AG08396 (cell line): Measurements from ENCODE around the gene ABHD10.
"Not testable (repeated sequence)": the region's sequence is repeated elsewhere in the genome, so short reads cannot be mapped to it uniquely, and the experiment has no call there.

Source experiments
- DNase-seq: peaks from one replicate; pipeline ENCODE4 v3.0.0; 2012; ENCODE audit warnings: low spot score, mixed read lengths

Gene ABHD10

DNA sequence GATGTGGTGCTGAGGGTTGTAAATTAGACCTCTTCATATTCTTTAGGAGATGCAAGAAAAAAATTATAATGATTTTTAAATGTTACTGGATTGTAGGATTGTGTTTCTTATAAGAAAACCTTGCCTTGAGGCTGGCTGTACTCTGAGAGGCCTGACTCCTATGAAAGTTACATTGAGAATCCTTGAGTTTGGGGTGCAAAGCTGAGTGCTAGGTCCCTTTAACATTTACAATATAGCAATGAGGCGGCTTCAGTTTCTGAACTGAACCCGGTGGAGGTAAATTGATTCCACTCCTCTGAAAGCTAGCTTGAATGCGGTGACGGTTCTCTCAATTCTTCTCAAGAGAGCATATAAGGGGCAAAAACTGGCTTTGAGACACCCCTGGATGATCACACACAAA is 55.6 kb downstream of the ABHD10 start, which contains the start of gene TMPRSS7:
TSS of gene TMPRSS7 (plus strand) at position 301 of the 400 bp plus-strand sequence. CDS start 110 bp downstream, outside the sequence.
- DNase-seq: no peak

GRCh38 chr3:112035241-112035640 is 56.4 kb downstream of the ABHD10 start:
- DNase-seq: no peak

GRCh38 chr3:112037194-112037593 is 58.4 kb downstream of the ABHD10 start:
- DNase-seq: not testable (repeated sequence)

DNA sequence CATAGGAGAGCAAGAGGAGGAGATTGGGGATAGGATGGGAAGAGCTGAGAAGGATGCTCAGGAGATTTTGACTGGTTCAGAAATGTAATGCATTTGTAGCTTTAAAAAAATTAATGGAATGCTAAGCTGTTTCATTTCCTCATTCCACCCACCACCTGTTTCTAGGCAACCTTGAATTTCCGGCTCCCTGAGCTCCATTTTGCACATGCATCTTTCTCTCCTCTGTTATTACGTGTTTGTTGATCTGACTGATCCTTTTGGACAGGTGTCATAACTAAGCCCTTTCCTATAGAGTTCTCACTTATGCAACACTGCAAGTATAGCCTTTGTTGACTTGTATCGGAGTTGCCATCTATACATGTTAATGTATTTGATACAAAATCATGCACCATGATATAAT is 60.0 kb downstream of the ABHD10 start:
- no peak for DNase-seq

DNA sequence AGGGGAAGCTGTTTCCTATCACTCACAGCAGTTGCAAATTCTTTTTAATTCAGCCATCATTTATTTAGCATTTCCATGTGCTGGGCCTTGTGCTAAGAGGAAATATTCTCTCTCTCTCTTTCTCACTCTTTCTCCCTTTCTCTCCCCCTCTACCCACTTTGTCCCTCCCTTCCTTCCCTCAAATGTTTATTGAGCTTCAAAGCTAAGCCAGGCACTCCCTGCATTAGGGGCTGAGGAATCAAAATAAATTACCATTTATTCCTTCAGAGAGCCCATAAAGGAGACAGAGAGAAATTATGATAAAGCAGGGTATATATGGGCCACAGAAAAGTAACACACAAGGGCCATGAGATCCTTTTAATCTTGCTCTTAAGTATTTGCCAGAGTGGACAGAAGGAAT is 62.5 kb downstream of the ABHD10 start:
- no peak for DNase-seq

GRCh38 chr3:112042842-112043280 is 64.0 kb downstream of the ABHD10 start:
- DNase-seq: no peak
